Fibroblast of the aortic adventitia (primary cell): ENCODE measurements around the gene SHQ1. TPM values are rescaled to one million over a fixed set of nuclear protein-coding genes. Genes with fewer than 3 reads are reported as not detected.

ENCODE experiments used
- DNase-seq: peaks from one replicate; pipeline ENCODE4 v3.0.0-alpha.2; 2010; ENCODE audit warnings: low read depth
- H3K4me3 ChIP-seq: 2 replicates; pipeline ENCODE4 v1.5.1; 2011; ENCODE audit warnings: low read depth, mild to moderate bottlenecking, control low read depth, low read length, moderate library complexity
- CTCF ChIP-seq: IDR thresholded peaks from 2 replicates; pipeline ENCODE4 v1.5.1; 2011; ENCODE audit warnings: mild to moderate bottlenecking, low read length, control low read depth, inconsistent platforms; ENCODE audit not compliant: insufficient read depth
- total RNA-seq: library from RNA; depleted of rRNA; stranded (reverse); fragments of >200 nt; gene quantifications from 2 replicates; pipeline ENCODE4 v1.2.3, GENCODE V29; 2012; ENCODE audit warnings: low replicate concordance

Gene SHQ1
- total RNA-seq, 1 donor = 21.5 TPM

- no peak for TF ChIP-seq CTCF
- no peak for DNase-seq
- no peak overlapping the region for H3K4me3 ChIP-seq
Measured at GRCh38 chr3:72816862-72817355, 31.3 kb downstream of the SHQ1 start.

GRCh38 chr3:72814308-72814707 lies 33.9 kb downstream of the SHQ1 start:
- H3K4me3 ChIP-seq = no peak overlapping the region
- TF ChIP-seq CTCF = no peak

GRCh38 chr3:72812201-72812600 lies 36.0 kb downstream of the SHQ1 start:
- TF ChIP-seq CTCF = no peak
- no peak overlapping the region for H3K4me3 ChIP-seq
- DNase-seq = no peak

More at GRCh38 chr3:72814308-72814707, 33.9 kb downstream of the SHQ1 start:
- no peak for DNase-seq

GRCh38 chr3:72811571-72811970 lies 36.7 kb downstream of the SHQ1 start:
- no peak for DNase-seq
- no peak for TF ChIP-seq CTCF

GRCh38 chr3:72810659-72811434 lies 37.4 kb downstream of the SHQ1 start:
- DNase-seq = peak; percentile 19
- H3K4me3 ChIP-seq = no peak overlapping the region
- no peak for TF ChIP-seq CTCF

More at GRCh38 chr3:72811571-72811970, 36.7 kb downstream of the SHQ1 start:
- no peak overlapping the region for H3K4me3 ChIP-seq

- no peak overlapping the region for H3K4me3 ChIP-seq
- DNase-seq = no peak
- TF ChIP-seq CTCF = no peak
Measured at GRCh38 chr3:72810063-72810462, 38.2 kb downstream of the SHQ1 start.

GRCh38 chr3:72804361-72804760 lies 43.9 kb downstream of the SHQ1 start:
- H3K4me3 ChIP-seq = no peak overlapping the region
- DNase-seq = no peak
- no peak for TF ChIP-seq CTCF
